ENCODE results near the gene CHCT1.

GRCh38 chr17:60403523-60403810 lies 18.8 kb upstream of the CHCT1 start:
- TF ChIP-seq CTCF (optimal IDR thresholded peaks at IDR 0.05 in 1 of 3, IDR thresholded peaks at IDR 0.05 in 1 of 3, conservative IDR thresholded peaks at IDR 0.05 in 1 of 3; ENCODE audit: extremely low read depth in 1 of 3, insufficient read depth in 2 of 3, low read length in 3 of 3), result no peak
- no peak for TF ChIP-seq EZH2 (IDR thresholded peaks at IDR 0.05; ENCODE audit: low read length)

All from keratinocyte (primary cell).